Measurements from ENCODE around the gene CLSTN2. TPM values are rescaled to one million over a fixed set of nuclear protein-coding genes. Genes with fewer than 3 reads are reported as not detected.

Gene CLSTN2
- total and polyA plus RNA-seq, 2 of the 13 experiments (the other 11 are each of a cell fraction or from before 2014, with no cell fraction given) = not detected

DNA sequence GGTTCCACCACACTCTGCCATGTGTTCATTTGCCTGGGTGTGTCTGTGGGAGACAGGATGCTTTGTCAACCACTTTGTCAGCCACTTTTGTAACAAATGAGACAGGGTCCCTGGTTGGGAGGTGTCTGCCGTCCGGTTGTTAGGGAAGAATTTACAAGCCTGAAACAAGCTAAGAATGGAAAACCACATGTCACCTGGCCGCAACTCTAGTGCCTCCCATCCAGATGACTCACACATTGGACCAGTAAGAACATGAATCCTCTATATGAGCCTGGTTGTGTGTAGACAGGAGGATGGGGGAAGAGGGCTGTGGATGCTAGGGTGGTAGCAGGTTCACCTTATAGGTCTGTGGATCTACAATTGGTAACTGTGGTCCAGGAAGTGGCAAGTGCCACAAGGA lies 335.3 kb downstream of the CLSTN2 start:
- intact Hi-C loops (cut with micrococcal nuclease; ENCODE audit: unreplicated experiment) = no loop called here
- Histone ChIP-seq H3K27ac (ENCODE audit: extremely low read length, insufficient read depth, low read length) (no peak overlapping the region), H3K79me2 (ENCODE audit: insufficient read depth, low read length) (no peaks in the 10 kb centered on the region), H2AFZ (ENCODE audit: low read length) (no peak overlapping the region), H3K4me2 (ENCODE audit: low read depth, low read length) (no peak overlapping the region), H3K36me3 (replicated peaks in 1 of 2; ENCODE audit: control insufficient read depth in 1 of 2, insufficient read depth in 2 of 2, low read length in 2 of 2) (no peaks in the 10 kb centered on the region), H3K27me3 (ENCODE audit: control insufficient read depth in 1 of 2, insufficient read depth in 2 of 2, low read length in 2 of 2) (no peaks in the 10 kb centered on the region), H3K4me1 (ENCODE audit: insufficient read depth, low read length) (no peaks in the 10 kb centered on the region), H4K20me1 (ENCODE audit: insufficient read depth, low read length) (no peaks in the 10 kb centered on the region), H3K4me3 (replicated peaks in 1 of 3; ENCODE audit: insufficient read depth in 1 of 3, low read depth in 2 of 3, low read length in 3 of 3) (no peak overlapping the region), H3K9ac (ENCODE audit: insufficient read depth, low read depth, low read length) (no peak overlapping the region), H3K9me3 (ENCODE audit: low read length) (no peaks in the 10 kb centered on the region)
- POLR2A ChIA-PET = no interaction called here
- DNase-seq (ENCODE audit: low spot score) (no peak), ATAC-seq (no peak), FAIRE-seq (no peak)
- 57% methylated on average over 3 of the region's 3 CpGs for WGBS (ENCODE audit: low lambda C conversion rate)
- no TSS peak for BruUV-seq (replicated peaks)
- CTCF ChIA-PET (ENCODE audit: low intra/inter-chr PET ratio, low total read pairs) = no interaction called here
- in situ Hi-C loops (cut with HindIII; ENCODE audit: extremely low pct_ligation_motif_present, low pct_unique_long_range_greater_than_20kb) = no loop called here
- TF ChIP-seq RFX5 (IDR thresholded peaks at IDR 0.05; ENCODE audit: low read depth, low read length) (no peak), ZNF33B (CRISPR knock-in tag; IDR thresholded peaks at IDR 0.05) (no peak), SNRNP70 (IDR thresholded peaks at IDR 0.05; ENCODE audit: low read depth, low read length) (no peak), HNRNPUL1 (IDR thresholded peaks at IDR 0.05; ENCODE audit: low read depth, low read length) (no peak), ZNF160 (CRISPR knock-in tag; IDR thresholded peaks at IDR 0.05) (no peak), GLI4 (CRISPR knock-in tag; IDR thresholded peaks at IDR 0.05; ENCODE audit: borderline replicate concordance) (no peak), POGZ (CRISPR knock-in tag; IDR thresholded peaks at IDR 0.05) (no peak), ZNF737 (CRISPR knock-in tag; IDR thresholded peaks at IDR 0.05; ENCODE audit: borderline replicate concordance) (no peak), KLF6 (CRISPR knock-in tag; IDR thresholded peaks at IDR 0.05) (no peak), NFIB (CRISPR knock-in tag; IDR thresholded peaks at IDR 0.05; ENCODE audit: borderline replicate concordance) (no peak), NCOA5 (CRISPR knock-in tag; IDR thresholded peaks at IDR 0.05) (no peak), SMC3 (IDR thresholded peaks at IDR 0.05; ENCODE audit: low read length) (no peak), ZNF563 (CRISPR knock-in tag; IDR thresholded peaks at IDR 0.05) (no peak)
- TF ChIP-seq, protein P1, sequence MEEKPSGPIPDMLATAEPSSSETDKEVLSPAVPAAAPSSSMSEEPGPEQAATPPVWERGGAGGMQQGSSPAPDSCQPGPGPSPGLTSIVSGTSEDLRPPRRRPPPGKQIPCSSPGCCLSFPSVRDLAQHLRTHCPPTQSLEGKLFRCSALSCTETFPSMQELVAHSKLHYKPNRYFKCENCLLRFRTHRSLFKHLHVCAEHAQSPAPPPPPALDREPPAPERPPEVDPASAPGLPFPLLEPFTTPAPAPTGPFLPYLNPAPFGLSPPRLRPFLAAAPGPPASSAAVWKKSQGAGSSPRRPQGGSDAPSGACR (CRISPR knock-in tag; IDR thresholded peaks at IDR 0.05) = no peak
- TF ChIP-seq, protein P2, sequence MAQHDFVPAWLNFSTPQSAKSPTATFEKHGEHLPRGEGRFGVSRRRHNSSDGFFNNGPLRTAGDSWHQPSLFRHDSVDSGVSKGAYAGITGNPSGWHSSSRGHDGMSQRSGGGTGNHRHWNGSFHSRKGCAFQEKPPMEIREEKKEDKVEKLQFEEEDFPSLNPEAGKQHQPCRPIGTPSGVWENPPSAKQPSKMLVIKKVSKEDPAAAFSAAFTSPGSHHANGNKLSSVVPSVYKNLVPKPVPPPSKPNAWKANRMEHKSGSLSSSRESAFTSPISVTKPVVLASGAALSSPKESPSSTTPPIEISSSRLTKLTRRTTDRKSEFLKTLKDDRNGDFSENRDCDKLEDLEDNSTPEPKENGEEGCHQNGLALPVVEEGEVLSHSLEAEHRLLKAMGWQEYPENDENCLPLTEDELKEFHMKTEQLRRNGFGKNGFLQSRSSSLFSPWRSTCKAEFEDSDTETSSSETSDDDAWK (CRISPR knock-in tag; IDR thresholded peaks at IDR 0.05) = no peak
- TF ChIP-seq, protein P3, sequence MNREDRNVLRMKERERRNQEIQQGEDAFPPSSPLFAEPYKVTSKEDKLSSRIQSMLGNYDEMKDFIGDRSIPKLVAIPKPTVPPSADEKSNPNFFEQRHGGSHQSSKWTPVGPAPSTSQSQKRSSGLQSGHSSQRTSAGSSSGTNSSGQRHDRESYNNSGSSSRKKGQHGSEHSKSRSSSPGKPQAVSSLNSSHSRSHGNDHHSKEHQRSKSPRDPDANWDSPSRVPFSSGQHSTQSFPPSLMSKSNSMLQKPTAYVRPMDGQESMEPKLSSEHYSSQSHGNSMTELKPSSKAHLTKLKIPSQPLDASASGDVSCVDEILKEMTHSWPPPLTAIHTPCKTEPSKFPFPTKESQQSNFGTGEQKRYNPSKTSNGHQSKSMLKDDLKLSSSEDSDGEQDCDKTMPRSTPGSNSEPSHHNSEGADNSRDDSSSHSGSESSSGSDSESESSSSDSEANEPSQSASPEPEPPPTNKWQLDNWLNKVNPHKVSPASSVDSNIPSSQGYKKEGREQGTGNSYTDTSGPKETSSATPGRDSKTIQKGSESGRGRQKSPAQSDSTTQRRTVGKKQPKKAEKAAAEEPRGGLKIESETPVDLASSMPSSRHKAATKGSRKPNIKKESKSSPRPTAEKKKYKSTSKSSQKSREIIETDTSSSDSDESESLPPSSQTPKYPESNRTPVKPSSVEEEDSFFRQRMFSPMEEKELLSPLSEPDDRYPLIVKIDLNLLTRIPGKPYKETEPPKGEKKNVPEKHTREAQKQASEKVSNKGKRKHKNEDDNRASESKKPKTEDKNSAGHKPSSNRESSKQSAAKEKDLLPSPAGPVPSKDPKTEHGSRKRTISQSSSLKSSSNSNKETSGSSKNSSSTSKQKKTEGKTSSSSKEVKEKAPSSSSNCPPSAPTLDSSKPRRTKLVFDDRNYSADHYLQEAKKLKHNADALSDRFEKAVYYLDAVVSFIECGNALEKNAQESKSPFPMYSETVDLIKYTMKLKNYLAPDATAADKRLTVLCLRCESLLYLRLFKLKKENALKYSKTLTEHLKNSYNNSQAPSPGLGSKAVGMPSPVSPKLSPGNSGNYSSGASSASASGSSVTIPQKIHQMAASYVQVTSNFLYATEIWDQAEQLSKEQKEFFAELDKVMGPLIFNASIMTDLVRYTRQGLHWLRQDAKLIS (CRISPR knock-in tag; IDR thresholded peaks at IDR 0.05) = no peak
